Stimulated activated CD8-positive, alpha-beta memory T cell treated with anti-CD3 and anti-CD28 coated beads, Interleukin-12 subunit alpha, Interleukin-12 subunit beta, amount 100 ng/mL, for 4 hours (primary cell): ENCODE data around the gene PERCC1.

Experiments
- DNase-seq: peaks from one replicate; pipeline ENCODE4 v3.0.0-alpha.2; 2020; ENCODE audit warnings: low read depth

Gene PERCC1

DNA sequence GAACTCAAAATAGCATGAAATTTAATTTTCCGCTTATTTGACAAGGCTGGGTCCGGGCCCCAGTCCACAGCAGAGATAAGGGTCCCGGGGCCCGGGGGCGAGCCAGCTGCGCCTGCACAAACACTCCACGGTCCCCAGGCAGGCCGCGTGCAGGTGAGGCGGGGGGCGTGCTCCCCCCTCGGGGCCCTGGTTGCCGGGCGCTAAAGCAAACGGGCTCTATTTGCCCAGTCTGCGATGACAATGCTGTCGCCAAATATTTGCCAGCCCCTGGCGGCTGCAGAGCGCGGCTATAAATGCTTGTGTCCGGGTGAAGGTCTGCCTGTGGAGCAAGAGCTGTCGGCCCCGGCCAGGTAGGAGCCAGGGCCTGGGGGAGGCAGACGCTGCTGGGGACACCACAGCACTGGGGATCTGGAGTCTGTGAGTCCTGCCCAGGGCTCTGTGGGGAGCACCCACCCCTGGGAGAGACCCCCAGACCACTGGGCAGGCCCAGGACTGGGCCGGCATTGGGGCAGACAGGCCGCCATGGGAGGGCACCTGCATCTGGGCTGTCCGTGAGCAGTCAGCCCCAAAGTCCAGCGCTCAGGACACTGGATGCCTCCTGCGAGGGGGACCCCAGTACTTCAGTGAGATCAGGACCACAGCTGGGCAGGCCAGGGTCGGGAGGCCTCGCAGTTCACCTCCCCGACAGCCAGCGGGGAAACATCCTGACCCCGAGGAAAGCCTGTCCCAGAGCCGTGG is at the start of gene PERCC1:
PERCC1 (plus strand) TSS at position 320 of the 738 bp plus-strand sequence. CDS start 1,516 bp downstream, outside the sequence.
- no peak for DNase-seq

DNA sequence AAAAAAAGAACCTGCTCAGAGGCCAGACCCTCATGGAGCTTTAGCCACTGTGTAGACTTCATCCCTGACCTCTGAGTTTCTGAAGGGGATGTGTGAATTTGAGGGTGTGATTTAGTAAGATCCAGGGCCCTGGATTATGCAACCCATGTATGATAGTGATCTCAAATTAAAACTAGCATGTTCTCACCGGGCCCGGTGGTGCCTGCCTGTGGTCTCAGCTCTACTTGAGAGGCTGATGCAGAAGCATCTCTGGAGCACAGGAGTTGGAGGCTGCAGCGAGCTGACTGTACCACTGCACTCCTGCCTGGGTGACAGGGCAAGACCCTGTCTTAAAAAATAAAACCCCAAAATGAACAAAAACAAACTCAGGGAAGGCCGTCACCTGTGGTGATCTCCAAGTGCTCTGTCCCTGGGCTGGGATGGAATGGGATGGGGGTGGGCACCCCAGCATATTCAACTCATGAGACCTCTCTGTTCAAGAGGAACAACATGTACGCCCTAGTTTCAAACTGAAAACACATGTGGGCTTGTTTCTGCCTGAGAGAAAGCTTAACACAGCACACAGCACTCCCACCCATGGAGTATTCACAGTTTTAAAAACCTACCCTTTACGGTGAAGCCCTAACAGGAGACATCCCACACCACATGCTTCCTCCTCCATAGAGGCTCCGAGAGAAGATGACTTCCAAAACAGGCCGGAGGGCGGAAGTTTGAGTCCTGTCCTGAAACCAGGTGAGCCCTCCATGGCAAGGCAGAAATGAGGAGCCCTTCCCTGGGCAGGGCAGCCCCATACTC is 49.1 kb upstream of the PERCC1 start:
- DNase-seq: no peak

DNA sequence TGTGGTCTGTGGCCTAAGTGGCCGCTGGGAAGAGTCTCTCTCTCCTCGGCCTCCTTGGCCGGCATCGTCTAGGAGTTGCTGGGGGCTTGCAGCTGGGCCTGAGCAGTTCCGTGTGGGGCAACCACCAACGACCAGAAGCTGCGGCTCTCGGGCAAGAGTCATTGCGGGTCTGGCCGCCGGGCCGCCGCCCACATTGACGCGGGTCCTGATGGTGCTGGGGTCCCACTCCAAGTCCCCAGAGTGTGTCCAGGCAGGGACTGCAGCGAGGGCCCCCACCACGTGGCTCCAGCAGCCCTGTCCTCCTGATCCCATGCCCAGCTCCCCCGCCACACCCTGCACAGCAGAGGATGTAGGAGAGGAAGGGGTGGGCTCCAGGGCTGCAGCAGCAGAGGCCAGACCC is 47.3 kb upstream of the PERCC1 start:
- no peak for DNase-seq

DNA sequence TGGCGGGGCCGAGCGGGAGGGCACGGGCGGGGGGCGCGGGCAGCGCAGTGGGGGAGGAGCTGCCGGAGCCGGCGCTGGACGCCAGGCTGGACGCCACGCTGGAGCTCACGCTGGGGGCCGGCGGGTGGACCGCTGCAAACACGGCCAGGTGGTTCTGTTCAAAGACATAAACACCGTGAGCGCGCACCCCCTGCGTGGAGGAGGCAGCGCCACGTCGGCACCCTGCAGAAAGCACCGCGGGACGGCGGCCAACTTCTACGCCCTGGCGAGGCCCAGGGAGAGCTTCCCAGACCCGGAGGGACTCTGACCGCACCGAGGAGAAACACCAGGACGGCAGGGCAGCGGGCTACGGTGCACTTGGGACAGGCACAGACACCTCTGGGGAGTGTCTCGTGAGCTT is 45.6 kb upstream of the PERCC1 start:
- no peak for DNase-seq

DNA sequence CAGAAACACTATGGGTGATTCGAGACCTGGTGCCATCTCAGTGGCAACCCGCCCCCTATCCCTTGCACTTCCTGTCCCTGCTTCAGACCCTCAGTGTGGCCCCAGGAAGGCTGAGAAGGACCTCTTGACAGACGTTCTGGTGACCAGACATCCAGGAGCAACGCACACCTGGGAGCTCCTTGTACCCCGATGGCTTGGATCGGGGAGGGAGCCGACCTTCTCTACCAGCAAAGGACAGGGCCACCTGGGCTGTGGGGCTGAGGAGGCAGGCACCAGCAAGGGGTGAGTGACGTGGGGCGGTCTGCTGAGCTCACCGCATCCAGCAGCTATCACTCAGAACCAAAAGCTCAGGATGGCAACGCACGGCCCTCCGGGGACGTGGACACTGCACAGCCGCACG is 43.5 kb upstream of the PERCC1 start:
- DNase-seq: no peak

DNA sequence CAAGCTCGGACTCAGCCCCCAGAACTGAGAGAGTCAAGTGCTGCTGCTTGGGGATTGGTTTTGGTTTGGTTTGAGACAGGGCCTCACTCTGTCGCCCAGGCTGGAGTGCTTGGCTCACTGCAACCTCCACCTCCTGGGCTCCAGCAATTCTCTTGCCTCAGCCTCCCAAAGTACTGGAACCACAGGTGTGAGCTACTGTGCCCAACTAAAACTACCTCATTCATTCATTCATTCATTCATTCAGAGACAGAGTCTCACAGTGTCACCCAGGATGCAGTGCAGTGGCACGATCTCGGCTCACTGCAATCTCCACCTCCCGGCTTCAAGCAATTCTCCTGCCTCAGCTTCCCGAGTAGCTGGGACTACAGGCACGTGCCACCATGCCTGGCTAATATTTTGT is 41.1 kb upstream of the PERCC1 start:
- DNase-seq: no peak

DNA sequence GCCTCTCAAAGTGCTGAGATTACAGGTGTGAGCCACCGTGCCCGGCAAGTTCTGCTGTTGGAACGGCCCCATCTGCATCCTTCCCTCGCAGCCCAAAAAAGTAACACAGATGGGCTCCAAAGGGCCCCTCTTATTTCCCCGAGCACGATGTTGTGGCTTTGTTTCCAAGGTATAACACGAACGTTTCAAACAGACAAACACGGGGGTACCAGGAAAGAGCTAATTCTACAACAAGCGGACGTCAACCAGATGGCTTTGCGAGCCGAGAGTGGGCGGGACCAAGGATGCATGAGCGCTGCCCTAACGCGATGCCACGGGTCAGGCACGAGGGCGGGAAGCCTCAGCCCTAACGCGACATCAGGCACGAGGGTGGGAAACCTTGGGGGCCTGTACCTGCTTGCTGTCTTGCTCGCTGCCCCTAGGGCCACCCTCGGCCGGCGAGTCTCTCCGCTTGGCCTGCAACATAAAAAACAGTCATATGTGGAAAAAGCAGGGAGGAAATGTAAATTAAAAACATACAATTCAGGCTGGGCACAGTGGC is 40.6 kb upstream of the PERCC1 start:
- no peak for DNase-seq

DNA sequence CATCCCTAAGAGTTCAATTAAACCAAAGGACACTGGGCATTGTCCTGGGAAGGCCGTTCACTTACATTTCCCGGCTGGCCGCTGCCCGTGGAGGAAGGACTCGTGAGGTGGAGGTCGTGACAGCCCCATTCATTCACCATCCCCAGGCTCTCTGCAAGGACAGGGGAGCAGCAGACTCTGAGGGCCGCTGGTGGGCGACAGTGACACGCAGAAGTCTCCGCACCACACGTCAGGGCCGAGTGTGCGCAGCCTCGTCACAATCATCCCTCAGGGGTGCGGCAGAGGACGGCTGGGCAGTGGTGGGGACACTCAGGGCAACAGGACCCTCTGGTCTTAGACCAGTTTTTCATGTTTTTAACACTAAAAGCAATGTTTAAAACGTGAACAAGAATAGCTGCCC is 38.1 kb upstream of the PERCC1 start:
- DNase-seq: no peak

DNA sequence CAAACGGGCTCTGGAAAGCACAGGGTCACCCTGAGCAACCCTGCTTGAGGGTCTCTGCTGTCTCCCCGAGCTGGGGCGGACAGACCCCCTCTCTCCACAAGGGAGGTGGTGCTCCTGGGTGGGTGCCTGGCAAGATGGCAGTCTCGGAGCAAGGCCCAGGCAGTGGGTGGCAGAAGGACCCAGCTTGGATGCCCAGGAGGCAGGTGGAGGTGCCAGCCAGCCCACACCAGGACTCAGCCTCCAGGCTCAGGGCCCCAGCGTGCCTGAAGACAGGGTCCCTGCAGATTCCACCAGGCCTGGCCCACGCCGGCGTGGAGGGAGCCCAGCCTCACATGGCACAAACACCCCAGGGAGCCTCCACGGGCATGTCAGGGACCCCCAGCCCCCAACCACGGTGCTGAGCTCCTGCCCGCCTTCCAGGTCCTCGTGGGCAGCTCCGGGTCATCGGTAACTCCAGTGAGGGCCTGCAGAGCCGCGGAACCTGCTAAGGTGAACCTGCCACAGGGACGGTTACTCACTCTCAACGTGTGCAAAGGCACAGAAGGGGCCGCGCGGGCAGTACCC is 37.2 kb upstream of the PERCC1 start:
- DNase-seq: no peak

DNA sequence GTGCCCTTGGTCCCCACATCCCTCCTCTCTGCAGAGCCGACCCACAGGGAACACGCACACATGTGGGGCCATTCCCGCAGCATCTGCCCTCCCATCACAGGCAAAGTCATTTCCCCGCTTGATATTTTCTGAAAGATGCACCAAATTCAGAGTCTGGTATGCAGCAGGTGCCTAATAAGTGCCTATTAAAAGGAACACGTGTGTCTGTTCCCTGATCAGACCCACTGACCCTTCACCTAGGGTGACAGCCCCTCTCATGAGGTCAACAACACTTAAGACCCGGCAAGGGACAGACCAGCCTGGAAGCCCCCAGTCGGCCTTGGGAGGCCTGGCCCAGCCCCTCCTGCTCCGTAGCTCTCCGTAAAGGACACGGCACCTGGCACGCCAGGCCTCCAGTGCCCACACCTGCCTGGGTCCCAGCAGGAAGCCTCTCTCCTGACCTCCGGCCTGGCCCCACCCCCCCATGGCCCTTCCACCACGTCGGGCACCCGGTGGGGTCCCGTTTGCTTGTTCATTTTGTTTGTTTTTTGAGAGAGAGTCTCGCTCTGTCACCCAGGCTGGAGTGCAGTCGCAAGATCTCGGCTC is 36.4 kb upstream of the PERCC1 start:
- DNase-seq: no peak

DNA sequence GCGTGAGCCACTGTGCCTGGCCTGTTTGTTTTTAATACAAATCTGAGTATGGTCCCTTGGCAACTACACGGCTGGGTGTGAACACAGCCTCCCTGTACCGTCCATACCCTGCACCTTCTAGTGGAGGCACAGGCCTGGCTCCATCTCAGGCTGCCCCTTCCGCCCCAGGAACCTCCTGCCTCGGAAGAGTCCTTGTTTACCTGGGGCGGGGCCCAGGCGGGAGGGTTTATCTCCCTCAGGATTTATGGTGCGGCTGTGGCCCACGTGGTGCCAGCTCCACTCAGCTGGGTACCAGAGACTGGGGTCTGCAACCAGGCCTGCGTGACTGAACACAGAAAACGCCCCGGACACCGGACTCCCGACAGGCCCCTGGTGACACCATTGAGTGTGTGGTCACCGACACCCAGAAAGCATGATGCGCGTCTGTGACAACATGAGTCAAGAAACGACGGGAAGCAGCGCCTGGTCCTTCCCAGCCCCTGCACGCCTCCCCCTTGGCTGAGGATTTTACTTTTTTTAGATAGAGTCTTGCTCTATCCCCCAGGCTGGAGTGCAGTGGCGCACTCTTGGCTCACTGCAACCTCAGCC is 35.3 kb upstream of the PERCC1 start:
- no peak for DNase-seq

DNA sequence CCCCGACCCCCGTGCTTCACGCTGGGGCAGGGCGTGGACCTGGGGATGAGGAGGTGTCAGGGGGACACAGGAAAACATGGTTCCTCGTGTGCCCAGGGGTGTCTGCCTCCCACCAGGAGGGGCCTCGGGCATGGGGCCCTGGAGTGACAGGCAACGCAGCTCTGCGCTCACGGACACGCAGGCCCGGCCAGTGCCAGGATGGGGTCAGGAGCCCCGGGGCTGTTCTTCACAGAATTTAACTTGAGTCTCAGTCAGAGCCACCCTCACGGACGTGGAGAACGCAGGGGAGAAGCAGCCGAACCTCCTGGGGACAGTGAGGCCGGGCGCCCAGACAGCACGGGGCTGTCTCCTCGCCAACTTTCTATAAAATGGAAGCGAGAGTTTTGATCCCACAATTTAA is 33.1 kb upstream of the PERCC1 start:
- no peak for DNase-seq

DNA sequence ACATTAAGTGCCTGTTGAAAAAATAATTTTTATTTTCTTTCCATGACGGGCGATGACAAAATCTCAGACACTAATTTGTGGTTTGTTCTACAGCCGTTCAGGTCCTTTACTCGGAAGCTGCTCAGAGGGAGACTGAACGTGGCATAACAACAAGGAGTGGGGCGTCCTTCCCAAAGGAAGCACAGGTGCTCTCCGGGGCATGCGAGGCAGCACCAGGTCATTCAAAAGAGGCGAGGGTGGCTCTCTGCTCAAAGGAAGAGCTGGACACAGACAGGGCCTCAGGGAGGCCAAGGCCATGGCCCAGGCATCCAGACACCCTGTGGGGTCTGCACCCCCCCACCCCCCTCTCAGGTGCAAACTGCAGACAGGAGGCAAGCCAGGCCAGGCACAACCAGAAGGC is 32.5 kb upstream of the PERCC1 start:
- DNase-seq: no peak

DNA sequence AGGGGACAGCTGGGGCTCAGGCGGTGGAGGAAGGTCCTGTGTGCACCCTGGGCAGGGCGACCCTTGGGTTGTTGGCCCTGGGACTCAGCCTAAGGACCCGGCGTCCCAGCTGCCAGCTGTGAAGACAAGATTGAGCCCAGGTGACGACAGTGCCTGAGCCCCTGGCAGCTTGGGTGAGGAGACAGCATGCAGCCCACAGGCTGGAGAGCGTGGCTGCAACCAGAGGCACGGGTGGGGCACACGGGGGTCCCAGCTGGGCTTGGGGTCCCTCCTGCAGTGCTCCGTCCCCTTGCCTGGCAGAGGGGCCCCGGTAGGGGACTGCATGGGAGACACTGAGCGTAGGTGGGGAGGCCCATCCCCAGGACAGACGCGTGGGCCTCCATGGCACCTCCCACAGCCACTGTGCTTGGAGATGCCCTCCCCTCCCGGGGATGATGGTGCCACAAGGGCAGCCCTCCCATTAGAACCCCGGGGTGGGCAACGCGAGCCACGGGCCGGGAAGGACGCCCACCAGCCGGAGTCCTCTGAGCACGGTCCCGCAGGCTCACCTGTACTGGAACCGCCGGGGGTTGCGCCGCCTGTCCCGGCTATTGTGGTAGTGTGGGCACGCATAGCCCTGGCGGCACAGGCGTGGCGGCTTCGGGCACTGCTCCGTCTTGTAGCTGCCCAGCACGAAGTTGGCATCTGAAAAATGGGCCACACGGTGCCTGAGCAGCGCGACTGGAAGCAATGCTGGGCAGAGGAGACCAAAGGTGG is 31.9 kb upstream of the PERCC1 start:
- no peak for DNase-seq

DNA sequence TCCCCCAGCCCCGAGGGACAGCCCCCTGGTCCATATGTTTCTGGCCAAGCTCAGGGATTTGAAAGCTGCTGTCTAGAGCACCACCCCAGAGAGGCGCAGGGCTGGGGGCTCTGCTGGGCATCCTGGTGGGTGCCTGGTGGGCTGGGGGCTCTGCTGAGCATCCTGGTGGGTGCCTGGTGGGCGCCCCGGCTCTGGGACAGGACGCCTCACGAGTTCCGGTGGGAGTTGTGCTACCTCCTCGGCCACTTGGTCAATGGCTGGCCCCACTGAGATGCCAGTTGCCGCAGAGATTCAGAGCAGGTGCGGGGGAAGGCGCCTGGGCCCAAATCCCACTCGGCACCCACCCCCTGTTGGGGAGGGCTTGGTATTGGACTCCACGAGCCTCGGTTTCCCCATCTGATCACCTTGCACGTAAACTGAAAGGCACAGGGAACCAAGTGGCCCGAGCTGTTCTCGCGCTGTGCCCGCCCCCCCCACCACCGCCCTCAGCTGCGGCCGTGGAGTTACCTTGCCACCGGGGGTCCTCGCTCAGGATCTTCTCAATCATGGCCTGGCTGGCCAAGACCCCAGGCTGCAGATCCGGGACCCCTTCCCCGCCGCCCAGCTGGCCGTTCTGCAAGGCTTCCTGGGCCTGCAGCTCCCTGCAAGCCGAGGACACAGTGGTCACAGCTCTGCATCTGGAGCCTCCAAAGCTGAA is 29.7 kb upstream of the PERCC1 start:
- DNase-seq: no peak

DNA sequence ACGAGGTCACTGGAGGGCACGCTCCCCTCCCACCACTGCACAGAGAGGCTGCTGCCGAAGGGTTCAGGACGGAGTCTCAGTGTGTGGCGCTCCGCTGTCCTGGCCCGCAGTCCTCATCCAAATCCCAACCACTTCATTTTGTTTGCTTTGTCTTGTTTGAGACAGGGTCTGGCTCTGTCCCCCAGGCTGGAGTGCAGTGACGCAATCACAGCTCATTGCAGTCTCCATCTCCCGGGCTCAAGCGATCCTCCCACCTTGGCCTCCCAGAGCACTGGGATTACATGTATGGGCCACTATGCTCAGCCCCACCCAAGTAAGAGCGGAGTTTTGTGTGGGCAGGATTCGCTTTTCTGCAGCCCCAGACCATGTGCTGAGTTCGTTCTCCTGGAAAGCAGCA is 29.1 kb upstream of the PERCC1 start:
- no peak for DNase-seq

DNA sequence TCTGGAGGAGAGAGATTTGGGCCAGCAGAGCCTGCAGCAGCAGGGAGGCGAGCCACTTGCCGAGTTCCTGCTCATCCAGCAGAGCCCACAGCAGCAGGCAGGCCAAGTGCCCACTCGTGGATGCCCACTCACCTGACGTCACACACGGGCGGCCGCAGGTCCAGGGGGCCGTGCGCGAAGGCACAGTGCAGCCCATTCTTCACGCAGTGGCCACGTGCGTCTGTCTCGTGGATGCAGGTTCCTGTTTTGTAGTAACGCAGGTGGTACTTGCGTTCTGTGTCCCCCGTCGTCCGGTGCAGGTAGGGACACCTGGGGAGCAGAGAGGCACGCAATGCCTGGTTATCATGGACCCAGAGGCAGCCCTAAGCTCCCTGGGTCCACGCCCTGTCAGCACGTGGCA is 27.8 kb upstream of the PERCC1 start:
- DNase-seq: no peak

DNA sequence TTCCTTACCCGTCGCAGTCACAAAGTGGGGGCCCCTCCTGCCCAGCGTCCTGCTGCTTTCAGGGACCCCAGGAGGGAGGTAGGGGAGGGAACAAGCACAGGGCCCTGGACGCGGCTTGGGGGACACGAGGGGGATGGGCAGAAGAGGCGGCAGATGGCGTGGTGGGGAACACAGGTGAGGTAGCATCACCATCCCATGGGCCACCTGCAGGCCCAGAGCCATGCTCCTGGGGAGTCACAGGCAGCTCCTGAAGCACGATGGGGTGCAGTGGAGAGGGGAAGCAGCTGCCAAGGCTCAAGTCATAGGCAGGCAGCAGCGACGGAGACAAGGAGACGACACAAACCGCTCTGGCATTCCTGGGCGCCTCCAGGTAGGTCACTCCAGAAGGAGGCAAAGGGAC is 27.1 kb upstream of the PERCC1 start:
- DNase-seq: no peak

DNA sequence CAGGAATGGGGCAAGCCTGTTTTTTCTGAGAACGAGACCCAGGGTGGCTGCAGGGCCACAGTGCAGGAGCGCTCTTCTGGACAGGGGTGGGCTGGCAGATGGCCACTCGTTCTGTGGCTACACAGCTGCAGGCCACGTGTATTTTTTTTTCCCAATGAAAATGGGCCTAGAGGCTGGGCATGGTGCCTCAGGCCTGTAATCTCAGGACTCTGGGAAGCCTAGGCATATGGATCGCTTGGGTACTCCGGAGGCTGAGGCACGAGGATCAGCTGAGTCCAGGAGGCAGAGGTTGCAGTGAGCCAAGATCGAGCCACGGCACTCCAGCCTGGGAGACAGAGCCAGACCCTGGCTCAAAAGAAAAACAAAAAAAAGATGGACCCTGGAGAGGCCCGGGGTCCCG is 23.1 kb upstream of the PERCC1 start:
- DNase-seq: no peak

DNA sequence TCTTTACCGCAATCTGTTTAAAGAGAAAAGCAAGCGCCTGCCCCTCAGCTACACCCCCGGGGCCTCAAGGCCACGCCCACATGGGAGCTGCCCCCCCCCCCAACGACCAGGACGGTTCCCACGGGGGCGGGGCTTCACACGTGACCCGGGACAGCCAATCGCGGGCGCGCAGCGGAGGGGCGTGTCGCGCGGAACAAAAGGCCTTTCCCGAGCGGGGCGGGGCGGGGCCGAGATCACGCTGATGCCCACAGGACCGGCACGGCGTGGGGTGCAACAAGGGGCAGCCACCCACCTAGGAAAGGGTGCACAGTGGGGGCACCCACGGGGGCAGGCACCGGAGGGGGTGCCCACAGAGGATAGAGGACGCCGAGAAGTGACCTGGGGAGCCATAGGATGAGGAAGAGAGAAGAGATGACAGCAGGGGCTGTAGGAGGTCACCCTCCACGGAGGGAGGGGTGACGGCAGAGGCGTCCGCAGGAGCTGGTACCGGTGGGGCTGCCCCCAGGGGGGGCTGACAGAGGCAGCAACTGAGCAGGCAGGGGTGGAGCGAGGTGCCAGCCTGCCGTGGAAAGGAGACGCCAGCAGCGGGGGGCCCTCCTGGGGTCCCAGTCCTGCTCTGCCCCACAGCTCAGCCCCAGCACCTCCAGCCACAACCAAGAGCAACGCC is 22.6 kb upstream of the PERCC1 start:
- peak; percentile 91 for DNase-seq
